GM10266 (cell line): ENCODE measurements around the gene CBX8.

Source experiments
- DNase-seq: peaks from one replicate; pipeline ENCODE4 v3.0.0; 2012; ENCODE audit errors: extremely low spot score
- TF ChIP-seq, protein P1 (sequence below): IDR thresholded peaks from 2 replicates; pipeline ENCODE4 v1.5.1; 2012; ENCODE audit warnings: mild to moderate bottlenecking, low read depth; ENCODE audit not compliant: control insufficient read depth, insufficient read depth; ENCODE audit errors: missing control alignments

CBX8 gene

GRCh38 chr17:79837888-79838521, 41.1 kb upstream of the CBX8 start:
- TF ChIP-seq, protein P1, sequence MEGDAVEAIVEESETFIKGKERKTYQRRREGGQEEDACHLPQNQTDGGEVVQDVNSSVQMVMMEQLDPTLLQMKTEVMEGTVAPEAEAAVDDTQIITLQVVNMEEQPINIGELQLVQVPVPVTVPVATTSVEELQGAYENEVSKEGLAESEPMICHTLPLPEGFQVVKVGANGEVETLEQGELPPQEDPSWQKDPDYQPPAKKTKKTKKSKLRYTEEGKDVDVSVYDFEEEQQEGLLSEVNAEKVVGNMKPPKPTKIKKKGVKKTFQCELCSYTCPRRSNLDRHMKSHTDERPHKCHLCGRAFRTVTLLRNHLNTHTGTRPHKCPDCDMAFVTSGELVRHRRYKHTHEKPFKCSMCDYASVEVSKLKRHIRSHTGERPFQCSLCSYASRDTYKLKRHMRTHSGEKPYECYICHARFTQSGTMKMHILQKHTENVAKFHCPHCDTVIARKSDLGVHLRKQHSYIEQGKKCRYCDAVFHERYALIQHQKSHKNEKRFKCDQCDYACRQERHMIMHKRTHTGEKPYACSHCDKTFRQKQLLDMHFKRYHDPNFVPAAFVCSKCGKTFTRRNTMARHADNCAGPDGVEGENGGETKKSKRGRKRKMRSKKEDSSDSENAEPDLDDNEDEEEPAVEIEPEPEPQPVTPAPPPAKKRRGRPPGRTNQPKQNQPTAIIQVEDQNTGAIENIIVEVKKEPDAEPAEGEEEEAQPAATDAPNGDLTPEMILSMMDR = no peak
- DNase-seq = no peak

- TF ChIP-seq, protein P1 = no peak
- DNase-seq = peak; percentile 87
Observed at GRCh38 chr17:79836972-79837887, 40.4 kb upstream of the CBX8 start.

DNA sequence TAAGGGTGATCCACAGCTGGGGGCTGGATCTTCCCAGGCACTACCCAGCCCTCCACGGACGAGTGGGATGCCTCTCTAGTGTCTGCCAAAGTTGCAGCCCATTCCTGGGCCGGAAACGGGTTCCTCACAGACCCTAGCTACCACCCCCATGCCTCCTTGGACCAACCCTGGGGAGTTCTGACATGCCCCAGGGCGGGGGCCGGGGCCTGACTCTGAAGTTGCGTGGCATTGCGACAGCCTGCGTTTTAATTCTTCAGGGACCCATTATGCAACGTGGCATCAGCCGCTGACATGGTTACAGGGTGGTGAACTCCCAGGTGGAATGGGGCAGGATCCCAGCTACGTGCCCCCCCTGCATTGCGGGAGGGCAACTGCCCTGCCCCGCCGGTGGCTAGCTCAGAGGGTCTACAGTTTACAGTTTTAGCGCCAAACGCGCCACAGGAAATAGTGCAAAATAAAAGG, 39.7 kb upstream of the CBX8 start:
- DNase-seq = no peak
- TF ChIP-seq, protein P1 = no peak

DNA sequence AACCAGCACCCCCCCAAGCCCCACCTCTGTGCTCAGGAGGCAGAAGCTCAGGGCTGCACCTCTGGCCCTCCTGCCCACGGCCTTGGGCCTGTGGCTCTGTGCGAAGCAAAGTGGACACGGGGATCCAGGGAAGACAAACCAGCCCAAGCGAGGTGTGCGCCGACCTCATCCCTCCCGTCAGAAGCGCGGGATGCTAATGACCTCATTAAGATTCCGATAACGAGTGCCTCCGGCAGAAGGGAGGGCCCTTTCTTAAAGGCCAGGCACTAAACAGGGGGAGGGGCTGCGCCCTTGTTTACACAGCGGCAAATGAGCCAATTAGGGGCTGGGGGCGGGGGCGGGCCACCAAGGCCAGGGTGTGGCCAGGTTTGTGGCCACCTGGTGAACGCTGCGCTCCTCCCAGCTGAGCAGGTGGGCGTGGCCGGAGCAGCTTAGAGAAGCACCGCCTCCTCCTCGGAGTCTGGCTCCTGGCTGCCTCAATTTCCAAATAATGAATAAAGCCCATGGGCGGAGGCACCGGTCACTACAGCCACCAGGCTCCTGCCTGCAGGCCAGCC, 39.2 kb upstream of the CBX8 start:
- TF ChIP-seq, protein P1 = no peak
- no peak for DNase-seq

- no peak for DNase-seq
- TF ChIP-seq, protein P1 = no peak
Observed at GRCh38 chr17:79835470-79835899, 38.6 kb upstream of the CBX8 start.

DNA sequence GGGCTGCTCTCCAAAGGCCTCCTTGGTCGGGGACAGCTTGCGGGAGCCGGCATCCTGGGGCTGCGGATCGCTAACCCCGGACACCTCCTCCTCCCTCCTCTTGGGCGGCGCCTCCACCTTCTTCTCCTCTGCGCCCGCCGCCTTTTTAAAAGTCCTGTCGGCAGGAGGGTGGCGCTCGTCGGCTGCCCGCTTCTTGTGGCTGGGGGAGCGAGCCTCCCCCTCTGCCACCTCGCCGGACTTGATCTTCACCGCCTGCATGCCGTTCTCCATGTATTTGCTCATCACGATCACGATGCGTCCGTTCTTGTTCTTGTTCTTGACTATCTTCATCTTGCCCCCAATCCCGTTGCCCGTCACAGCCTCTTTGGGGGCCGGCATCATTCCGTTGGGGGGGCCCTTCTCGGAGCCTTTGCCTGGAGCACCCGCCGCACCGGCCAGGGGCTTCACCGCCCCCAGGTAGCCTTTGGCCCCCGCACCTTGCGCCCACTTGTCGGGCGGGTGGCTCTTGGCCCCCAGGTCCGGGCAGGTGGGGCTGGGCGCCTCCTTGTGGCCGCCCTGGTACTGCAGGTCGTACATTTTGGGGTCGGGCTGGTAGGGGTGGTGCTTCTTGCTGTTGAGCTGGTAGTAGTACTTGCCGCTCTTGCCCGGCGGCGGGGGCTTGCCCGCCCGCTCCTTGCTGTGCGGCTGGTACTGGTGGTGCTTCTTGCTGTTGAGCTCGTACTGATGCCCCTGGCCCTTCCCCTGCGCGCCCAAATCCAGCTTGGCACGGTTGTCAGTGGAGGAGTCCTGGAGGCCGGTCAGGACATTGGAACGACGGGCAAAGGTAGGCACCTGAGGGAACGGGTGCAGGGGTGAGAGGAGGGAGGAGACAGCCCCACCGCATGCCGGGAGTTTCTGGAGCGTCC, 37.9 kb upstream of the CBX8 start:
- TF ChIP-seq, protein P1 = peak; percentile 72
- peak; percentile 66 for DNase-seq
